H1 (cell line): ENCODE measurements around the gene KCNAB2. TPM values are rescaled to one million over a fixed set of nuclear protein-coding genes. Genes with fewer than 3 reads are reported as not detected.

Experiments
- CTCF ChIA-PET: fragments of 300-600 bp; sonication (Branson Sonifier 250); formaldehyde crosslinking; loops from one replicate; lab custom pipeline; 2021; ENCODE audit not compliant: partially characterized antibody; lab: Charles Lee
- POLR2A ChIA-PET: fragments of 300-600 bp; sonication (Branson Sonifier 250); formaldehyde crosslinking; loops from one replicate; lab custom pipeline; 2021; ENCODE audit warnings: inconsistent platforms; ENCODE audit not compliant: partially characterized antibody; lab: Charles Lee
- DNase-seq, 2 experiments: peaks; one replicate each; pipeline versions ENCODE4 v3.0.0 to v3.0.0-alpha.2; 2010 to 2022; ENCODE audit warnings: low spot score in 2 of 2, low read depth in 1 of 2, mixed read lengths in 1 of 2
- FAIRE-seq: peaks from 2 replicates; lab custom pipeline; 2011; peaks lifted over from hg19 to GRCh38; lab: Jason Lieb, UNC
- H2AFZ ChIP-seq: 2 replicates; pipeline ENCODE4 v1.8.1; 2012; ENCODE audit warnings: low read length, inconsistent platforms
- H2AK5ac ChIP-seq: 2 replicates; pipeline ENCODE4 v1.6.1; 2013; ENCODE audit warnings: low read depth, low read length
- H2BK120ac ChIP-seq: replicated peaks from 2 replicates; pipeline ENCODE3; 2013; ENCODE audit warnings: low read depth, low read length, inconsistent platforms
- H2BK12ac ChIP-seq: 2 replicates; pipeline ENCODE4 v1.6.1; 2013; ENCODE audit warnings: low read depth, low read length
- H2BK15ac ChIP-seq: 2 replicates; pipeline ENCODE4 v1.6.1; 2013; ENCODE audit warnings: low read length
- H2BK20ac ChIP-seq: 2 replicates; pipeline ENCODE4 v1.6.1; 2013; ENCODE audit warnings: low read length
- H2BK5ac ChIP-seq: 2 replicates; pipeline ENCODE4 v1.6.1; 2013; ENCODE audit warnings: low read depth, low read length
- H3K14ac ChIP-seq: 2 replicates; pipeline ENCODE4 v1.6.1; 2013; ENCODE audit warnings: inconsistent platforms; ENCODE audit not compliant: insufficient read length
- H3K18ac ChIP-seq: 2 replicates; pipeline ENCODE4 v1.6.1; 2013; ENCODE audit warnings: low read length; ENCODE audit errors: extremely low read depth
- H3K23ac ChIP-seq: 2 replicates; pipeline ENCODE4 v1.6.1; 2013; ENCODE audit warnings: inconsistent platforms; ENCODE audit not compliant: insufficient read length
- H3K23me2 ChIP-seq: 2 replicates; pipeline ENCODE4 v1.6.1; 2013; ENCODE audit warnings: low read depth, low read length
- H3K27ac ChIP-seq: 2 replicates; pipeline ENCODE4 v1.6.1; 2011; ENCODE audit warnings: low read depth, low read length, inconsistent platforms
- H3K27me3 ChIP-seq, 4 experiments: replicated peaks in 1 of 4; 1 replicate in 1 of 4; 2 replicates in 3 of 4; pipeline versions ENCODE4 v1.6.1 to v1.8.1; 2011 to 2013; ENCODE audit warnings: low read length in 3 of 4, mild to moderate bottlenecking in 3 of 4, inconsistent platforms in 2 of 4, mixed read lengths in 2 of 4, moderate library complexity in 1 of 4; ENCODE audit not compliant: control insufficient read depth in 3 of 4, insufficient read depth in 3 of 4; ENCODE audit errors: extremely low read depth in 1 of 4
- H3K36me3 ChIP-seq, 4 experiments: 2 replicates each; pipeline versions ENCODE4 v1.6.1 to v1.8.1; 2011 to 2013; ENCODE audit warnings: mild to moderate bottlenecking in 4 of 4, low read length in 3 of 4, moderate library complexity in 2 of 4, control low read depth in 1 of 4, inconsistent platforms in 1 of 4; ENCODE audit not compliant: insufficient read depth in 4 of 4, control insufficient read depth in 2 of 4
- H3K4ac ChIP-seq: replicated peaks from 2 replicates; pipeline ENCODE3; 2013; ENCODE audit warnings: low read length, low read depth, mixed read lengths, inconsistent platforms; ENCODE audit not compliant: insufficient read length
- H3K4me1 ChIP-seq, 4 experiments: replicated peaks in 1 of 4; 1 replicate in 1 of 4; 2 replicates in 3 of 4; pipeline versions ENCODE4 v1.6.1 to v1.8.1; 2011 to 2013; ENCODE audit warnings: low read length in 3 of 4, inconsistent platforms in 2 of 4, mixed read lengths in 1 of 4; ENCODE audit not compliant: insufficient read depth in 4 of 4, control insufficient read depth in 3 of 4
- H3K4me2 ChIP-seq, 2 experiments: 2 replicates each; pipeline versions ENCODE4 v1.6.1 to v1.8.1; 2011 to 2013; ENCODE audit warnings: low read depth in 2 of 2, low read length in 2 of 2, control low read depth in 1 of 2, inconsistent platforms in 1 of 2, mild to moderate bottlenecking in 1 of 2; ENCODE audit not compliant: insufficient read depth in 1 of 2
- H3K4me3 ChIP-seq, 4 experiments: fragments of 200-600, 300-600 bp in 1 of 4; sonication (generic), shearing (Covaris generic), sonication (Bioruptor Twin) in 1 of 4; 2 replicates each; pipeline versions ENCODE4 v1.5.1 to v1.8.1; 2011 to 2016; ENCODE audit warnings: low read length in 4 of 4, low read depth in 3 of 4, control low read depth in 2 of 4, inconsistent platforms in 2 of 4, mild to moderate bottlenecking in 2 of 4, mixed read lengths in 1 of 4, moderate library complexity in 1 of 4; ENCODE audit not compliant: insufficient read depth in 2 of 4; ENCODE audit errors: extremely low read depth in 1 of 4
- H3K56ac ChIP-seq: replicated peaks from 2 replicates; pipeline ENCODE3; 2013; ENCODE audit warnings: low read depth, mild to moderate bottlenecking, mixed read lengths, low read length, inconsistent platforms; ENCODE audit not compliant: insufficient read length
- H3K79me1 ChIP-seq: 2 replicates; pipeline ENCODE4 v1.6.1; 2013; ENCODE audit warnings: low read depth, low read length, control low read depth
- H3K79me2 ChIP-seq, 2 experiments: 2 replicates each; pipeline versions ENCODE4 v1.6.1 to v1.8.1; 2012 to 2013; ENCODE audit warnings: low read length in 2 of 2, mild to moderate bottlenecking in 2 of 2, inconsistent platforms in 1 of 2; ENCODE audit not compliant: insufficient read depth in 2 of 2, control insufficient read depth in 1 of 2
- H3K9ac ChIP-seq, 4 experiments: replicated peaks in 1 of 4; 1 replicate in 1 of 4; 2 replicates in 3 of 4; pipeline versions ENCODE4 v1.6.1 to v1.8.1; 2011 to 2013; ENCODE audit warnings: low read depth in 3 of 4, low read length in 3 of 4, control low read depth in 2 of 4, mild to moderate bottlenecking in 2 of 4, moderate library complexity in 2 of 4, inconsistent platforms in 1 of 4; ENCODE audit errors: extremely low read depth in 1 of 4
- H3K9me3 ChIP-seq, 2 experiments: 2 replicates each; pipeline versions ENCODE4 v1.6.1 to v1.8.1; 2012 to 2013; ENCODE audit warnings: mild to moderate bottlenecking in 2 of 2, moderate library complexity in 2 of 2, control low read depth in 1 of 2, inconsistent platforms in 1 of 2, low read depth in 1 of 2, low read length in 1 of 2, mixed read lengths in 1 of 2; ENCODE audit not compliant: insufficient read depth in 2 of 2
- H4K20me1 ChIP-seq, 2 experiments: replicated peaks in 1 of 2; 2 replicates each; pipeline versions ENCODE3 to v1.8.1; 2011 to 2013; ENCODE audit warnings: inconsistent platforms in 2 of 2, low read length in 2 of 2, mild to moderate bottlenecking in 1 of 2; ENCODE audit not compliant: insufficient read depth in 2 of 2, control insufficient read depth in 1 of 2
- H4K5ac ChIP-seq: 2 replicates; pipeline ENCODE4 v1.6.1; 2013; ENCODE audit warnings: low read length, low read depth, mixed read lengths, inconsistent platforms; ENCODE audit not compliant: insufficient read length
- H4K8ac ChIP-seq: 2 replicates; pipeline ENCODE4 v1.8.0; 2013; ENCODE audit warnings: mild to moderate bottlenecking, moderate library complexity, low read length, inconsistent platforms; ENCODE audit not compliant: insufficient read depth; ENCODE audit errors: extremely low read depth
- H4K91ac ChIP-seq: replicated peaks from 2 replicates; pipeline ENCODE3; 2013; ENCODE audit warnings: low read length, mixed read lengths, inconsistent platforms; ENCODE audit not compliant: insufficient read length
- RNF2 ChIP-seq: fragments of 200-900, 300-1000 bp; sonication (generic); IDR thresholded peaks from 2 replicates; pipeline ENCODE4 v1.7.1; 2016; ENCODE audit warnings: borderline replicate concordance, low read depth, mild to moderate bottlenecking, antibody characterized with exemption, low read length; ENCODE audit not compliant: poor library complexity, severe bottlenecking; ENCODE audit errors: missing control alignments
- TCF12 ChIP-seq: IDR thresholded peaks from 2 replicates; pipeline ENCODE4 v1.6.1; 2011; ENCODE audit warnings: low read depth, mild to moderate bottlenecking, low read length
- WGBS, 2 experiments: shearing (Covaris generic) in 1 of 2; methylation state at CpG; one replicate each; pipeline versions ENCODE4 v1.1.6 to v1.1.7; 2013 to 2015; ENCODE audit warnings: low lambda C conversion rate in 2 of 2, mixed read lengths in 2 of 2, inconsistent platforms in 1 of 2, low coverage in 1 of 2, missing lambda C conversion rate in 1 of 2; ENCODE audit not compliant: insufficient replicate concordance in 2 of 2, insufficient coverage in 1 of 2, insufficient read length in 1 of 2; ENCODE audit errors: extremely low coverage in 1 of 2, missing lambda C conversion rate in 1 of 2; 5-methylcytosine and 5-hydroxymethylcytosine counted together
- polyA plus RNA-seq, 7 experiments: library from polyadenylated mRNA; depleted of rRNA in 3 of 7; stranded (reverse) in 5 of 7; unstranded in 2 of 7; fragments of >200 nt in 5 of 7; fragments of 200-250 nt in 2 of 7; gene quantifications; 1 replicate in 5 of 7; 2 replicates in 1 of 7; 4 replicates in 1 of 7; pipeline versions ENCODE4 v1.2.1 to v1.2.3, GENCODE V29; 2011 to 2013; ENCODE audit warnings: missing spikeins in 2 of 7, mixed read lengths in 2 of 7
- total RNA-seq: library from RNA; stranded (reverse); fragmentation: NEBNext Ultra II Directional; extraction: Animal tissue kit (Norgen Biotek cat#: 25700); gene quantifications from 2 replicates; pipeline ENCODE4 v1.2.1, GENCODE V29; 2021

KCNAB2 gene
- total and polyA plus RNA-seq, 2 of the 8 experiments (the other 6 are each of a cell fraction or from before 2014, with no cell fraction given): 4.5 to 7.0 TPM

DNA sequence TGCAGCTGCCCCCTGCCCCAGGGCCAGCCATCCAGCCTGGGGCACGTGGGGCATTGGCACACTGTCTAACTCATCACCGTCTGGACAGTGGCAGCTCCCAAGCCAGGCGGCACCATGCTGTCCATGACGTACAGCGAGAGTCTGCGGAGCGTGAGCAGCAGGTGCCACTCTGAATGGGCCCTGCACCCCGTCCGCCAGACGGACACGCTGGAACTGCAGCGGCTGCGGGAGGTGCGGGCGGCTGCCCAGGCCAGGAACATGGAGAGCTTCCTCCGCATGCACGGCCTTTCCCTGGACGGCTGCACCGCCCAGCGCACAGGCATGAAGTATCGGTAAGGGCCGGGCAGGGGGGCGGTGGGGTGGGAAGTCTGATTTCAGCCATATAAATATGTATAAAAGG lies 5.7 kb downstream of the KCNAB2 start:
- Histone ChIP-seq H2BK15ac (no peak overlapping the region), H4K20me1 (peaks cover 0 to 3% of the 10 kb centered on the region in 2 experiments), H3K79me1 (no peaks in the 10 kb centered on the region; the same call in 1 of the 2 replicates), H2BK5ac (no peak overlapping the region), H3K18ac (no peak overlapping the region), H2BK12ac (no peak overlapping the region), H3K9me3 (no peaks in the 10 kb centered on the region), H3K4me3 (no peak overlapping the region), H3K27me3 (no peaks in the 10 kb centered on the region; a peak in 1 of 7 replicates), H3K14ac (no peak overlapping the region), H2BK120ac (no peak overlapping the region), H3K4me2 (no peak overlapping the region), H4K91ac (no peak overlapping the region), H3K56ac (no peak overlapping the region), H3K36me3 (no peaks in the 10 kb centered on the region), H3K9ac (no peak overlapping the region), H3K79me2 (no peaks in the 10 kb centered on the region), H3K23ac (no peak overlapping the region), H2AK5ac (no peak overlapping the region), H4K8ac (no peak overlapping the region), H3K27ac (no peak overlapping the region), H3K23me2 (no peaks in the 10 kb centered on the region), H3K4ac (no peak overlapping the region), H4K5ac (no peak overlapping the region), H2AFZ (no peak overlapping the region), H3K4me1 (peaks cover 2 to 6% (median 4%) of the 10 kb centered on the region in 4 experiments; a peak in 4 of 7 replicates), H2BK20ac (no peak overlapping the region)
- POLR2A ChIA-PET: interaction anchor here (1.2 kb wide), 1 partner anchor 139 kb away, joined by 4 read pairs; no protein-coding TSS in a partner anchor
- FAIRE-seq (no peak), DNase-seq (no peak)
- TF ChIP-seq RNF2 (no peak), TCF12 (no peak)
- CTCF ChIA-PET: interaction anchor here (0.7 to 5.5 kb wide), 14 partner anchors 9 to 135 kb away, joined by 3 to 43 read pairs (median 8); no protein-coding TSS in a partner anchor
- WGBS, 2 experiments: 85% methylated on average over 15 of the region's 23 CpGs; no CpG with 5 or more reads in 1 of the 2 experiments
